ENCODE measurements around the gene KCNH5.

KCNH5 gene

DNA sequence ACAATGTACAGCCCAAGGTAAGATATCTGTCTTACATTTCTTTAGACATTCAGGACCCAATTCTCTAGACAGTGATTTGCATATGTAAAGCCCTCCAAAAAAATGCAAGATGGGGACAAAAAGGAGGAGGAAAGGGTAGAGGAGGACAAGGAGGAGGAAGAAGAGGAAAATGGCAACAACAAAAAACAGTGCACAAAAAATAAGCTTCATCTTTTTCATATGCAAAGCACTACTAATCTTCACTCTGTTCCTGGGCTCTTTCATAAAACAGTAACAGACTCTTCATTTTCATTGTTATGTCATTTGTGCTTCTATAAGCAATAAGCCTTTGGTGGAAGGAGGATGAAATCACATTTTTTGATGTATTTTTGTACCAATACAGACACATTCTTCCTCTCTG, 61.4 kb downstream of the KCNH5 start:
- no peak for DNase-seq

DNA sequence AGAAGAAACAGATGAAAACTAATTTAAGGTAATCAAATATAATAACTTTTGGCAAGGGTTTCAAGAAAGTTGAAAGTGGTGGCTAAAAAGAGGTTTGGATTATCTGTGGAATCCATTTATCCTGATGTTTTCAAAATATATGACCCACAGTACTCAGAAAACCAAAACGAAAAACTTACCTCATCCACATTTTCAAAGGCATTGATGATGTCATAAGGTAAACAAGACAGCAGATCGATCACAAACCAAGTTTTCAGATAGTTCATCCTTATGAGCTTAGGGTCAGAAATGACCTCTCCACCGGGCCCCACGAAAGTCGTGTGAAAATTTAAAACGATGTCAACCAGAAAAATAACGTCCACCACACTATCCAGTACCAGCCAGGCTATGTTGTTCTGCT, 64.6 kb downstream of the KCNH5 start:
- no peak for DNase-seq

DNA sequence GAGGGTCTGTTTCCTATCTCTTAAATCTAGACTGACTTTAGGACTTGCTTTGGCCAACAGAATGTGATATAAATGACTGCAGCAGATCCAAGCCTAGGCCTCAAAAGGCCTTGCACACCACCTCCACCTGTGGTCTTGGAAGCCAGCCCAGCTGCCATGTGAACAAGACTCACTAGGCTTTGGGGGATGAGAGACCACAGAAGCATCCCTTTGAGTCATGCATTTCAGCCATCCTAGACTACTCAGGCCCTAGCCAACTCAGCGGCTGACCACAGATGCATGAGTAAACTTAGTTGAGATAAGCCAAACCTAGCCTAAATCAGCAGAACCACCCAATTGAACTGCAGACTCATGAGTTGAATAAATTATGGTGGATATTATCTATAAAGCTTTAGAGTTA, 87.7 kb downstream of the KCNH5 start:
- DNase-seq: no peak

DNA sequence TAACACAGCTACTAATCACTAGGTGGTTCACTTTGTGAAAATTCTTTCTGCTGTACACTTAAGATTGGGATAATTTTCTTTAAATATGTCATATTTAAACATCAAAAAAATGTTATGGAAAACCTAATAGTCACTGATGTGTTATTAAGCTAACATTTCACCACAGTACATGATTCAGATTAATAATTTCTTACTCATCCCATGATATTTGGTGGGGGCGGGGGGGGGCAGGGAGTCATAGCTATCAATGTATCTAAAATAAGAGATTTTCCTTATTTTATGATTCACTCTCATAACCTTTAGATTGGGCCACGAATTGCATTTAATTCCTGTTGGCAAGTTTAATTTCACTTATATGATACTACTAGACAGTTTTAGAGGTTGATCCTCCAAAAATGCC, 88.8 kb downstream of the KCNH5 start:
- DNase-seq: no peak

DNA sequence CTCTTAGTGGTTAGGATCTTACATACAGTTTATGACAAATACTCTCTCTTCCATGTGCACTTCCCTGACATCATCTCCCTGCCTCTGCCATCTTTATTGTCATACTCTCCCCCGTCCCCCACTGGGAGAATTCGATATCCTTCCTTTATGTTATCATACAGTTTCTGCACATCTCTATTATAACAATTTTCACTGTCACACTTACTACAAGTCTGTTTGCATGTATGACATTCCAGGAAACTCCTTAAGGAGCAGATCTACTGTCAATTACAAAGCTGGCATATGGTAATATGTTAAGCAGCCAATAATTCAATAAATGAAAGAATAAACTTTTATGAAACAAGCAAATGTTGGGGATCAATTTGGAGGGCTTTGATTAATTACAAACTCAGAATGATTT, 91.1 kb downstream of the KCNH5 start:
- DNase-seq: no peak

DNA sequence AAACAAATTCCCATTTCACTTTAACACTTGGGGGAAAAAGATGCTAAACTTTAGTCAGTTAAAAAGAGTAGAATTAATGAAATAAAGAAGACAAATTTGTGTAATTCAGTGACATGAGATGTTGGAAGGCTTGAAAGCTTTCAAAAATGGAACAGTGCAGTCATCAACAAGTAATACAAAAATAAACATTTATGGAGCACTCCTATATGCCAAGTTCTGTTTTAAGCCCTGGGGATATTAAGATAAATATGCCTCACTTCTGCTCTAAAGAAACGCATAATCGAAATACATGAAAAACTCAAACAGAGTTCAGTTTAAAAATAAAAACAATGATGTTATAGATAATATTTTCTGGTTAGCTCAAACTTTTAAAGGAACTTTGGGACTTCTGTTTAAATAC, 93.0 kb downstream of the KCNH5 start:
- no peak for DNase-seq

DNA sequence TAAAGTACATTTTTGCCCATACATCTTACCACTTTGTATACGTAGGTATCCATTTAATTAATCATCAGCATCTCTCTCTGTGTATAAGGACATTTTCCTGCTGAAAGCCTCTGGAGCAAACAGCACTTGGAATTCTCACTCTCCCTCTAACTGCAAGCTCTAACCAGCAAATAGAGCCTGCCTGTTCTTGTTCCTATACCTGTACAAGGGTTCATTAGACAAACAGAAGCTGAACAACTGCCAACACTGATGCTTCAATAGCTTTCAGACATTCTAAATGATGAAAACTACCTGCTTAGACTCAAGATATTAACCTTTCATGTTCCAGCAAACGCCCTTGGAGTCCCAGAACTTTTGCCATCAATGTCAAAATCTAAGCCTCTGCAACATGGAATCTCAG, 98.0 kb downstream of the KCNH5 start:
- DNase-seq: no peak

DNA sequence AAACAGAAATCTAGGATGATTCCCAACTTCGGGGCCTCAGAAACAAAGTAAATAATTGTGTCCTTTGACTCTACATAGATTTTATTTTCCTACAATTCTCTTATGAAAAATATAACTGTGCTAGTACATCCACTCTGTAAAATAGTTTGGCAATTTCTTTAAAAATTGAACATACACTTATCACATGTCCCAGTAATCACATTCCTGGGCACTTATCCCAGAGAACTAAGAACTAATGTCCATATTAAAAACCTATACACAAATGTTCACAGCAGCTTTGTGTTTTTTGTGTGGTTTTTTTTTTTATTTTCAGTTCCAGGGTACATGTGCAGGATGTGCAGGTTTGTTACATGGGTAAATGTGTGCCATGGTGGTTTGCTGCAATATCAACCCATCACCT, 99.0 kb downstream of the KCNH5 start:
- no peak for DNase-seq

DNA sequence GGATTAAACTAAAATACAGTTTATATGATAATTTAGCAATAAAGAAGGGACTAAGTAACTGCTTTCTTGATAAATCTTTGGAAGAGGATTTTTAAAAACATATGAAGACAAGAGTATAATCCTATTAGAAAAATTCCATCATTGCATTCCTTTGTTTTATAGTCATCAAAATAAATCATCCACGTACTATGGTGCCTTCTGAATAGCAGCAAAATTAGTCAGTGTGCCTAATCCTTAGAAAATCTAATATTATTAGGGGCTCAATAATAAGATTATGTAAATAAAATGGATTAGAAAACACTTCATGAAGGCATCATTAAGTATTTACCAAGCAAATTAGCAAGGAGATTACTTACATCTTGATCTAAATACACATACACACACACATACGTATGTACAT, 102.1 kb downstream of the KCNH5 start:
- DNase-seq: no peak

DNA sequence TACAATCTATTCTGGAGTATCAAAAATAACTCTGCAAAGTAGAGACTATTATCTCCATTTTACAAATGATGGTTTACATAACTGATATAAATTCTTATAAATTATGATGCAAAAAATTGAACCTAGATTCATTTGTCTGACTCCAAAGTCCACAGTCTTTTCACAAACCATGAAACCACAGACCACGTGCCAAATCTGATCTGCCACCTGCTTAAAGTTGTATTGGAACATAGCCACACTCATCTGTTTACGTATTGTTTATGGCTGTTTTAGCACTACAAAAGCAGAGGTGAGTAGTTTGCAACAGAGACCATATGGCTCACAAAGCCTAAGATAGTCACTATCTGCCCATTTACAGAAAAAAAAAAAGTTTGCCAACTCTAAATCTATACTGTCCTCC, 105.3 kb downstream of the KCNH5 start:
- DNase-seq: no peak

DNA sequence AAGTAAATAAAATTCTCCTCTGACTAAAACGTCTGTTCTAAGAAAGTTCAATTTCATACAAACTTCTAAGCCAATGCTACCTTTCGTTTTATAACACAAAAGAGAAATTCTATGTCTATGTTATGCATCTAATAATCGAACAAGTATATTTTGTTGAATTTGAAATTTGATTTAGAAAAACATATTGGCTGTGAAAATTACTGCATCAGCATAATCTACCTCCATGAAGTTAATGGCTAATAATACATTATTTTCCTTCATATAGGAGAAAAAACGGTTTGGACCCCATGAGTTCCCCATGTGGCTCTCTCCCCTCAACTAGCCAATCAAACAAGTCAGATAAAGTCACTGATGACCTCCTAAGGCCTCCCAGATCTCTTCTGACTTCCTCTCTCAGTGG, 106.5 kb downstream of the KCNH5 start:
- no peak for DNase-seq

DNA sequence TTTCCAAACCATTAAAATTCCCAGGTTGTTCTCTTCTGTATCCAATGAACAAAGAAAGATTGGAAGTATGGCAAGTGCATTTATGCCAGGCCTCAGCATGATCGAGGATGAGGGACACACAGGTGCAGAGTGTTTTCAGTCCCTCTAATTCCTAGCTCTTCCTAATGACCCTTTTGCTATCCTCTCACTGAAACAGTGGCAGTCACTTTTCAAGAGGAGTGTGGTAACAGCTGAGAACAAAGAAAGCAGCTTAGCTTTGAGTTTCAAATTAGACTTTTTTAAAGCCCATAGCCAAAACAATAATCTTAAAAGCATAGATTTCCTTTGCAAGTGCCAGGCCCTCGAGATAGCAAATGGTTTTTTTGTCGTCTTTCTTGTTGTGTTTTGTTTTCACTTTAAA, 110.8 kb downstream of the KCNH5 start:
- DNase-seq: no peak

DNA sequence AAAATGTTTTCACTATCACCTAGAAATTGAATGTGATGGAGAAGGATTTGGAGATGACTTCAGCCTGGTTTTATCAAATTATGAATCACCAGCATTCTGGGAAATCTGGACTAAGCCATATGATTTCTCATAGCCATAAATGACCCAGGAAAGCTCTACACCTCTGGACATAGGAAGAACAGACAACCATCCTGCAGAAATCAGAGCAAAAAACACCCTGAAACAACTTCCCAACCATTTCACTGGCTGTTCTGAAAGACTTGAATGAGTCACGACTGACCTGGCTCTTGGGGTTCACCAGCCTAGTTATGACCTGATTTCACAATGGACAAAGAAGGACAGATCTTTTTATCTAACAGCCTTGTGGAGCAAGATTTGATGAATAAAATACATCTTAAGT, 123.8 kb downstream of the KCNH5 start:
- DNase-seq: no peak

DNA sequence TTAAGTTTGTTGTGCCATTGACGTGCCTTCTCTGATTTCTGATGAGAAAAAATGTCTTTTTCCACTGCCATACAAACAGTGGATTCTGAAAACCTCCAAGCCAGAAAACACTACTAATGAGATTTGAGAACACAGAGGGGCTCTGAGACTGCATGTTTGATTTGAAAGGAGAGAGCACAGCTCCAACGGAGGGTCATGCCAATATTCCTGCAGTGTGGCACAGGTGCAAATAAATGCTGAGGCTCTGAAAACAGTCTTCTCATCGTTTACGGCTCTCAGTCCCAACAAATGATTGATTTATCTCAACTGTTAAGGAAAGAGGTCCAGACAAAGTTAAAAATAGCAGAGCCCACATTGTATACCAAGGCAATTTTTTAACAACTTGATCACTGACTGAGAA, 128.7 kb downstream of the KCNH5 start:
- DNase-seq: no peak

DNA sequence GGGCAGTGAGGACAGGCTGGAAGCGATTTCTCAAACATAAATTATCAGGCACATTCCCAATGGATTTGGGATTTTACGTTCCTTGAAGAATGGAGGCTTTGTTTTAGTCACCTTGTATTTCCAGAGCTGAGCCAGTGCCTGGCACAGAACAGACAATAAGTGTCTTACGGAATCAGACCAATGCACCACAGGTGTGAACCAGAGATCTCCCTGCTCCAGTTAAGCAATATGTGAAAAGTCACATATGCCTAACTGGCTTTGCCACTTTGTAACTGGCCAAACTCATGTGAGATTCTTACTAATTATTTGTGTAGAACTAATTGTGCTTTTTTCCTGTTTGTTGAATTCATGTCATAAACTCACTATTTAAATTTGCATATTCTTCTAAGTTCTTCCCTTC, 130.4 kb downstream of the KCNH5 start:
- DNase-seq: no peak

DNA sequence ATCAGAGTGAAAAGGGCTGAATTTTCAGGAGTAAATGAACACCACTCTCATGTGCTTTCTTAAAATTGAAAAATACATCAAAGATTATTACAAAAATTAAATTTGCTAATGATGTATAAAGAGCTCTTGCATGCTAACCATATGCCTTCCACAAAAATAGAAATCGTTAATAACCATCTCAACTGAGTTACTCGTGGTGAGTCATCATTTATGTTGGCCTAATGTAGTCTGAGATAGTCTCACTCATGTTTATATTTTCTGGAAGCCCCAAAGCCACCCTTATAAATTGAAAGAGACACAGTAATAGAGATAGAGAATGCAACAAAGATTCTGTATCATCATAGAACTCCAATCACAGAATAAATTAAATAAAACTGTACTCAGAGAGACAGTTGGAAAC, 131.2 kb downstream of the KCNH5 start:
- DNase-seq: no peak

DNA sequence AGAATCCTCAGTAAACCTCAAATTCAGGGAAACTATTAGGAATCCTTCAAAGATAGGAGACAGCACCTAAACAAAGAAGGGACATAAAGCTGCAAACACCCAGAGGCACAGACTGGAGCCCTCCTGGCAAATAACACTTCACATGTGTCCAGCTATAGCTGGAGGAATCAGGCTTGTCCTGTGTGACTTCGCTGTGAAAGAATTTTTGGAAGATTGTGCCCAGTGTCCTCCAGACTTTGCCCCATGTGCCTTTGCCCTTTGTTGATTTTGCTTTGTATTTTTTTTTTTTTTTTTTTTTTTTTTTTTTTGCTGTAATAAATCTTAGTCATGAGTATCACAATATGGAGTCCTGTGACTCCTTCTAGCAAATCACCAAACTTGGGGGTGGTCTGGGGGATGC, 136.8 kb downstream of the KCNH5 start:
- DNase-seq: no peak

DNA sequence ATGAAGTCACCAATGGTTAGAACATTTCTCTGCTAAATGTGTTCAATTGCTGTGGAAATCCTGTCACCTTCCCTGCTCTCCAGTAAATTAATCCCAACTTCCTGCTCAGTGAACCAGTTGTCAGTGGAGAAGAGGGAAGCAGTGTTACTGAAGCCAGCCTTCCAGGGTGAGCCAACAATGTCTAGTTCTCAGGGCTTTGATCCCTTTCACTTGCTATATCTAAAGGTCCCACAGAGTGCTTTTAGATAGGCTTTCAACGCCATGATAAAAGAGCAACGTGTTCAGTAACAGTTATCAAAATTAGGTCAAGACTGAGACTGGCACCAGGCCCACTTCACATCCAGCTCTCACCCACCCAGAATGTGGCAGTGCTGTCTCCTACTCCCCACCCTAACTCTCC, 139.7 kb downstream of the KCNH5 start:
- DNase-seq: no peak

DNA sequence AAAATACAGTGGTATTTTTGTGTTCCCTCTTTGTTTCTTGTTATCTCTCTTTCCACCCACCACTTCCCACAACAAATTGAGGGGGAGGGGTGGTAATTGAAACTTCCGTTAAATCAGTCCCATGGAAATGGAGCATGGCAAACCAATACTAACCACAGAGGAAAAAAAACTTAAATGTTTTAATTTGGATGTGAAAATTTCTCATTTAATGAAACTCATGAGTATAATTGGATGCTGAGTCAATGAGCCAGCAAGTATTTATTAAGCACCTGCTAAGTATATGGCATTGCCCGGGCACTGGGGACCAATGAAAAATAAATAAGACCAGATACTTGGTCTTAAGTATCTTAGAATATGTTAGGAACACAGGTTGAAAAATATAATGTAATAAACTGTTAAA, 147.5 kb downstream of the KCNH5 start:
- no peak for DNase-seq

DNA sequence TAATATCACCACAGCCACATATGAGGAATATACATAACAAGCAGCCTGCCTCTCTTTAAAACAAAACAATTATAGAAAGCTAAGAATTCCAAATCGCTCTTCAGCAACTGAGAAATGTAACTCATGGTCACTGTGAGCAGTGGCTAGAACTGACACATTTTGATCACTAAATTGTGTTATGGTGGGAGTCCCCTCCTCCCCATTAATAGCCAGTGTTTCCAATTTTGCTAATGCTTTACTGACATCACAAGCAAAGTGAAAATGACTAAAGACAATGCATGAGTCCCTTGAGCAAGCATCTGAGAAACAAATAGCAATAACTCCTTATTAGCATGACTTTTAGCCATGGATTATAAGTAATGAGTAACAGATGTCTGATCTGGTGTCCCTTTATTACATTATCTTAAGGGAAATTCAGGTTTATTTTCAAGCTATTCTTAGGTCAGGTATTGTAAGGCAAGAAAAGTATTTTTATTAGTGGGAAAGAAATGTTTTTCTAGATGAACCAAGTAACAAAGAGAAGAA, 148.3 kb downstream of the KCNH5 start:
- no peak for DNase-seq

DNA sequence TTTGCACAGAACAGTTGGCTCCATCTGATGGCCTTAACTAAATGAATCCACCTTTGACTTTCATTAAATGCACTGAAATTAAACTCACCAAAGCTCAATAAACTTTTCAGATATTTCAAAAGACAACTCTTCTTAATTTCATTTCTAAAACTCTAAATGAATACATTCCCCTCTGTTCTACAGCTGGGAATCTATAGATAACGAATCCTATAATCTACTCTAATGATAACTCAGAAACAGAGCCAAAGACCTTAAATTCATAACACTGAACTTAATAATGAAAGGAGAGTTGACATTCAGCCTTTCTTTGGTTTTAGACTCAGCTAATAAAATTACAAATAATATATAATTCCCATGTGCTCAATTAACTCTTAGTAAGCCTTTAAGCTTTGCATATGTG, 150.5 kb downstream of the KCNH5 start:
- DNase-seq: no peak

DNA sequence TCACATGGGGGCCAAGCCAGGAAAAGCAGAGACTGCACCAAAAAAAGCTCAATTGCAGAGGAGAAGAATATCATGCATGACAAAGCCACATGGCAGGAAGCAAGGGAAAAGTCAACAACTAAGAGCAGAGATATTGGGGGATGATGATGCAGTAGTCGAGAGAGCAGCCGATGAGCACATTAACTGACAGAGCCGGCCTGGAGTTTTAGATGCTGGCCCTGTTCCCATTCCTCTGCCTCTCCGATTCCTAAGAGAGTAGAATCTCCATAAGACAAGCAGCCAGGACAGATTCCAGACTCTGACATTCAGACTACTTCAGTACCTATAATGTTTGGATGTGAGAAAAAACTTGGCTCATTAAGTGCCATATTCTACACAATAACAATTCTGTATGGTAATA, 155.9 kb downstream of the KCNH5 start:
- no peak for DNase-seq

DNA sequence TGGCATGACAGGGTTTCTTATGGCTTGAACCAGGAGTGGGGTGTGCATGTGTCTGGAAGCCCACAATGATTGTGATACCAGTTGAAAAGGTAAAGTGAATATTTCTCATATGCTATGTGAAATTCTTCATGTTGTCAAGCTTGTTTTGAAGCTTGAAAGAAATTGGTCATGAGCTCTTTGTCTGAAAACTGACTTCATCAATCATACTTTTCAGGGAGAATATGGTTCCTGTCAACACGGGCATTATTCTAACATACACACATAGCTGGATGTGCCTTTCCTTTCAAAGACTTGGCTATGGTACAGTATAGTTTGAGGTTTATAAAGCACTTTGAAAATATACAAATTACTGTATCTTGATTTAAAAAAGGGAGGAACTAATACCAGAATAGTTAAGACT, 158.8 kb downstream of the KCNH5 start:
- no peak for DNase-seq

DNA sequence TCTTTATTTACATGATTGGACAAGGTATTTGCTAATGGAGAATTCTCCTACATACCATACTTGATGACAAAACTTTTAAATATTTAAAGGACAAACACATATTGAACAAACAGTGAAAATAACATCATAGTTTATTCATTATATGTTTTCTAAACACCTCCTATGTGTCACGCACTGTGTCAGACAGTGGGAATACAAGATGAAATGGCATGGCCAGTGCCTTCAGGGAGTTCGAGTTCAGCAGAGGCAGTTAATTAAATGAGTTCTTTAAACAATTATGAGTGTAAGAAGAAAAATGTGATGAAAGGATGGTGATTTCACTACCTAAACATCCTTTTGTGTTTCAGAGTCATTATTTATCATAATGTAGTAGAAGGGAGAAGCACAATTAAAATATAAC, 159.8 kb downstream of the KCNH5 start:
- no peak for DNase-seq

DNA sequence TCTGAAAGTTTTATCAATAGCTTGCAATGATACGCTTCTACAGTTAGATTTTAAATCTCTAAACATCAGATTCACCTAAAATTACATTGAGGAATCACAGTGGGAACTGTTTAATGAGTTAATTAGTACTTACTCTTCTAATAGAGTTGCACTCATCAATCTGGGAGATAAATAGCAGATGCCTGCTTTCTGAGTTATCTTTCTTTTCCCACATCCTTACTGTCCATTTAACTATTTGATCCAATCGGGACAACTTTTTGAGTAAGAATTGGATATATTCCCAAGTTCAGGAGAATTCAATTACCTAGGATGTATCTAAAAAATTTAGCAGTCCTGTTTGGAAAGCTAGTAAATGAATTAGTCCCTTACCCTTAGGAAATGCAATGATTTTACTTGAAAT, 162.3 kb downstream of the KCNH5 start:
- no peak for DNase-seq

DNA sequence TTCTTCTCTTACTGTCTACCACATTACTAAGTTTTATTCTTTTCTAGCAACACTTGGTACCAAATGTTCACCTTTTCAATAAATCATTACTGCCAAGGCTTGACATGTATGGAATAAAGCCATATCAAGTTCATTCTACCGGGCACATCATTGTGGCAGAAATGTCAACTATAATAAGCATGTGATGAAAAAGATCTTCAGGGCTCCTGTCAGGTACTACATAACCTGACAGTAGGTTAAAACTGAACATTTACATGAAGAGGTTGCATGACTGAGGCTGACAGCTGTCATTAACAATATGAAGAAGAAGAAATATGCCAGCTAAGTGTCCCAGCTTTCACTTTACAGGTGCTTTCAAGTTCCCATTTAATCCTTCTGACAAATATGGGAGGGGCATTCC, 178.9 kb downstream of the KCNH5 start:
- DNase-seq: no peak
